GM18505 (cell line): ENCODE data around the gene UBE2R2.
A peak's percentile ranks its signal among the peaks of the same experiment; 100 is the strongest.
"Not testable (repeated sequence)": the region's sequence is repeated elsewhere in the genome, so short reads cannot be mapped to it uniquely, and the experiment has no call there.

Experiments used
- ATAC-seq: cut with Tn5 transposase; IDR thresholded peaks from one replicate; pipeline ENCODE4 v1.9.1; 2021; ENCODE audit not compliant: unreplicated experiment
- POLR2A ChIP-seq: IDR thresholded peaks from 4 replicates; pipeline ENCODE4 v1.6.1; 2011; ENCODE audit warnings: borderline replicate concordance; ENCODE audit not compliant: insufficient read depth, insufficient read length; ENCODE audit errors: extremely low read depth

UBE2R2 gene

GRCh38 chr9:33816327-33817252 lies at the start of gene UBE2R2:
Gene UBE2R2 (plus strand): TSS chr9:33817160. CDS start chr9:33817758, 598 bp downstream.
- peak; percentile 80 for TF ChIP-seq POLR2A
- ATAC-seq: peak; percentile 52

GRCh38 chr9:33770156-33770880 lies 46.6 kb upstream of the UBE2R2 start:
- ATAC-seq: not testable (repeated sequence)

GRCh38 chr9:33773135-33773534 lies 43.8 kb upstream of the UBE2R2 start:
- not testable (repeated sequence) for ATAC-seq

GRCh38 chr9:33774074-33774659 lies 42.8 kb upstream of the UBE2R2 start:
- ATAC-seq: not testable (repeated sequence)

- ATAC-seq: no peak
- no peak for TF ChIP-seq POLR2A
Observed at GRCh38 chr9:33776578-33776977, 40.4 kb upstream of the UBE2R2 start.

- no peak for ATAC-seq
- TF ChIP-seq POLR2A: no peak
Observed at GRCh38 chr9:33778700-33779351, 38.1 kb upstream of the UBE2R2 start.

- ATAC-seq: no peak
- TF ChIP-seq POLR2A: no peak
Observed at GRCh38 chr9:33780276-33780675, 36.7 kb upstream of the UBE2R2 start.

GRCh38 chr9:33781736-33782135 lies 35.2 kb upstream of the UBE2R2 start:
- no peak for TF ChIP-seq POLR2A
- no peak for ATAC-seq

GRCh38 chr9:33782395-33783152 lies 34.4 kb upstream of the UBE2R2 start:
- ATAC-seq: no peak
- no peak for TF ChIP-seq POLR2A

- TF ChIP-seq POLR2A: no peak
- no peak for ATAC-seq
Observed at GRCh38 chr9:33785914-33786313, 31.0 kb upstream of the UBE2R2 start.

- no peak for ATAC-seq
- no peak for TF ChIP-seq POLR2A
Observed at GRCh38 chr9:33786681-33787080, 30.3 kb upstream of the UBE2R2 start.

- no peak for ATAC-seq
- no peak for TF ChIP-seq POLR2A
Observed at GRCh38 chr9:33787839-33788238, 29.1 kb upstream of the UBE2R2 start.

- ATAC-seq: not testable (repeated sequence)
Observed at GRCh38 chr9:33789429-33789828, 27.5 kb upstream of the UBE2R2 start.
